ENCODE measurements around the gene DGCR6L.

DNA sequence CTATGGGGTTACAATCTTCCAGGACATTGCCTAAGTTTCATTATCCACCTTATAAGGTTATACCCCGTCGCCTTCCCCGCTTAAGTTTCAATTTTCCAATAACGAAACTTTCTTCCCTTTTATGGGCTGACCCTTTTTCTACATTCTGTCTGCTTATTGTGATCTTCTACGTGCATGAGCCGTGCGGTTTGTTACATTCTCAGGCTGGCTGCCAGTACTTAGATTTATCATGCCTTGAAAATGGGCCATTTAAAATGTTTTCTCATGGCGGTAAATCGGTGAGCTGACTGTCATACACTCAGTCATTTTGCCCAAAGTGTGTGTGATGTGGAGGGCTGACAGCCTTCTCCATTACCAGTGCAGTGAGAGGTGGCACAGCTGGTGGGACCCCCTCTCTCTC is 23.3 kb downstream of the DGCR6L start:
- TF ChIP-seq, protein P1, sequence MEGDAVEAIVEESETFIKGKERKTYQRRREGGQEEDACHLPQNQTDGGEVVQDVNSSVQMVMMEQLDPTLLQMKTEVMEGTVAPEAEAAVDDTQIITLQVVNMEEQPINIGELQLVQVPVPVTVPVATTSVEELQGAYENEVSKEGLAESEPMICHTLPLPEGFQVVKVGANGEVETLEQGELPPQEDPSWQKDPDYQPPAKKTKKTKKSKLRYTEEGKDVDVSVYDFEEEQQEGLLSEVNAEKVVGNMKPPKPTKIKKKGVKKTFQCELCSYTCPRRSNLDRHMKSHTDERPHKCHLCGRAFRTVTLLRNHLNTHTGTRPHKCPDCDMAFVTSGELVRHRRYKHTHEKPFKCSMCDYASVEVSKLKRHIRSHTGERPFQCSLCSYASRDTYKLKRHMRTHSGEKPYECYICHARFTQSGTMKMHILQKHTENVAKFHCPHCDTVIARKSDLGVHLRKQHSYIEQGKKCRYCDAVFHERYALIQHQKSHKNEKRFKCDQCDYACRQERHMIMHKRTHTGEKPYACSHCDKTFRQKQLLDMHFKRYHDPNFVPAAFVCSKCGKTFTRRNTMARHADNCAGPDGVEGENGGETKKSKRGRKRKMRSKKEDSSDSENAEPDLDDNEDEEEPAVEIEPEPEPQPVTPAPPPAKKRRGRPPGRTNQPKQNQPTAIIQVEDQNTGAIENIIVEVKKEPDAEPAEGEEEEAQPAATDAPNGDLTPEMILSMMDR (conservative IDR thresholded peaks at IDR 0.05 in 1 of 2, IDR thresholded peaks at IDR 0.05 in 1 of 2; ENCODE audit: low read depth in 1 of 2, low read length in 2 of 2) = no peak
- TF ChIP-seq EZH2 (IDR thresholded peaks at IDR 0.05; ENCODE audit: low read length, missing control alignments) = no peak

Measured in fibroblast of lung (primary cell).